Body of pancreas (tissue), 4 donors: ENCODE data around the gene SLC26A6.

ENCODE experiments used
- CTCF ChIP-seq, 7 experiments: fragments of 450-650 bp in 4 of 7; fragments of 200-600 bp in 3 of 7; sonication (generic) in 3 of 7; IDR thresholded peaks; one replicate each; pipeline ENCODE4 v1.5.1; 2016 to 2019; ENCODE audit warnings: antibody characterized with exemption in 7 of 7
- POLR2A ChIP-seq, 3 donors: fragments of 450-650 bp; IDR thresholded peaks; one replicate each; pipeline ENCODE4 v1.6.1; 2016; ENCODE audit warnings: antibody characterized with exemption in 3 of 3, mild to moderate bottlenecking in 2 of 3

- TF ChIP-seq CTCF (IDR thresholded peaks at IDR 0.05) (no peak), POLR2A (IDR thresholded peaks at IDR 0.05) (no peak)
Observed at GRCh38 chr3:48592519-48593087, 42.7 kb downstream of the SLC26A6 start.
